ENCODE data around the gene MAPRE2.

GRCh38 chr18:35061336-35061735, 20.1 kb downstream of the MAPRE2 start:
- TF ChIP-seq CTCF (IDR thresholded peaks at IDR 0.05) (no peak), POLR2A (IDR thresholded peaks at IDR 0.05) (no peak)
